Loucy (cell line): ENCODE results near the gene FSIP1.

Experiments
- CTCF ChIP-seq: fragments of 200-600 bp; sonication (generic); conservative IDR thresholded peaks from 2 replicates; pipeline ENCODE4 v1.5.1; 2014; ENCODE audit warnings: mild to moderate bottlenecking, antibody characterized with exemption, low read length
- EZH2phosphoT487 ChIP-seq: fragments of 200-600 bp; IDR thresholded peaks from 2 replicates; pipeline ENCODE4 v1.6.1; 2018; ENCODE audit warnings: antibody characterized with exemption, mild to moderate bottlenecking, moderate library complexity, borderline replicate concordance

GRCh38 chr15:39778021-39778420 is 4.6 kb downstream of the FSIP1 start:
- no peak for TF ChIP-seq CTCF
- TF ChIP-seq EZH2phosphoT487: no peak
